Measurements from ENCODE around the gene GRK5. TPM values are rescaled to one million over a fixed set of nuclear protein-coding genes. Genes with fewer than 3 reads are reported as not detected.
A peak's percentile ranks its signal among the peaks of the same experiment; 100 is the strongest.

Gene GRK5
- total RNA-seq, 1 experiment from 2014 or later: 0.82 TPM

GRCh38 chr10:119447823-119448546, 240.6 kb downstream of the GRK5 start:
- DNase-seq (ENCODE audit: unreplicated experiment): peak; percentile 14
- intact Hi-C loops (cut with micrococcal nuclease): no loop called here
- ChIA-PET POLR2A (no interaction called here), CTCF (interaction anchor here (0.6 to 2.3 kb wide), 4 partner anchors 25 to 249 kb away, joined by 4 to 6 read pairs (median 5); no protein-coding TSS in a partner anchor)
- H3K4me3 Mint-ChIP-seq (ENCODE audit: unreplicated experiment): no peak overlapping the region
- H3K36me3 Mint-ChIP-seq (ENCODE audit: insufficient read depth, unreplicated experiment): no peaks in the 10 kb centered on the region
- peak overlapping the region; percentile 27 for H3K27ac Mint-ChIP-seq (ENCODE audit: low read depth, unreplicated experiment)
- BruUV-seq (replicated peaks): no TSS peak
- H3K4me1 Mint-ChIP-seq (ENCODE audit: insufficient read depth, unreplicated experiment): peaks cover 11% of the 10 kb centered on the region
- no peaks in the 10 kb centered on the region for H3K27me3 Mint-ChIP-seq (ENCODE audit: insufficient read depth, unreplicated experiment)
- no peaks in the 10 kb centered on the region for H3K9me3 Mint-ChIP-seq (ENCODE audit: unreplicated experiment)
- no peak for TF ChIP-seq CTCF (IDR thresholded peaks at IDR 0.05; ENCODE audit: unreplicated experiment)

- H3K9me3 Mint-ChIP-seq (ENCODE audit: unreplicated experiment): no peaks in the 10 kb centered on the region
- POLR2A ChIA-PET: interaction anchor here (1.2 kb wide), 1 partner anchor 246 kb away, joined by 5 read pairs; no protein-coding TSS in a partner anchor
- BruUV-seq (replicated peaks): no TSS peak
- H3K27me3 Mint-ChIP-seq (ENCODE audit: insufficient read depth, unreplicated experiment): no peaks in the 10 kb centered on the region
- intact Hi-C loops (cut with micrococcal nuclease): no loop called here
- no peak overlapping the region for H3K4me3 Mint-ChIP-seq (ENCODE audit: unreplicated experiment)
- no peak for TF ChIP-seq CTCF (IDR thresholded peaks at IDR 0.05; ENCODE audit: unreplicated experiment)
- CTCF ChIA-PET: interaction anchor here (0.6 to 2.3 kb wide), 6 partner anchors 24 to 410 kb away, joined by 3 to 6 read pairs (median 4); no protein-coding TSS in a partner anchor
- DNase-seq (ENCODE audit: unreplicated experiment): no peak
- no peaks in the 10 kb centered on the region for H3K36me3 Mint-ChIP-seq (ENCODE audit: insufficient read depth, unreplicated experiment)
- peak overlapping the region; percentile 78 for H3K27ac Mint-ChIP-seq (ENCODE audit: low read depth, unreplicated experiment)
- H3K4me1 Mint-ChIP-seq (ENCODE audit: insufficient read depth, unreplicated experiment): peaks cover 11% of the 10 kb centered on the region
These were observed 241.5 kb downstream of the GRK5 start for GRCh38 chr10:119448628-119449584.

DNA sequence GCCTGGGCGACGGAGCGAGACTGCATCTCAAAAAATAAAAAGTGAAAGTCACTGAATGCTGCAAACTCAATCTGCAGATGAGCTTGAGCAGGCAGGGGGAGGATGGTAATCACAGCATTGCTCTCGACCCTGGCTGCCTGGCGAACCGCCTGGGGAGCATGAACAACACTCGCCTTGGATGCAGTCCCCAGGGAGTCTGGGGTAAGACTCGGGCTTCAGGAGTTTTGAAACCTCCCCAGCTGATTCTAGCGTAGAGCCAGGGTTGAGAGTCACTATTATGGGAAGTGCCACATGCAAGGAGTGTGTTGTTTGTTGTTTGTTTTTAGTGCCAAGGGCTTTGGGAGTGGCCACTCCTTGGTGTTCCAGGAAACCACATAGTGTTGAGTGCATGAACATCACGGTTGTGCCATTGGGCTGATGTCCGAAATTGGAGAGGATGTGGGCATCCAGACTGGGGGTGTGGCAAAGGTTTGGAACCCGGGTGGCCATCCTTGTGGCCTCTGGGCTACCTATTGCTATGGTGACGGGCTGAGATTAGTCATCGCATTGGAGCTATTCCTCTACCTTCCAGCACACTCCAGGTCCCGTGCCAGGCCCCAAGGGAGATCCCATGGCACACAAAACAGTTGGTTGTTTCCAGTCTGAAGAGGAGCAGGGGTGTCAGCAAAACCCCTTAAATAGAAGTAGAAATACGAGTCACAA, 242.5 kb downstream of the GRK5 start:
- Mint-ChIP-seq H3K36me3 (ENCODE audit: insufficient read depth, unreplicated experiment) (no peaks in the 10 kb centered on the region), H3K4me3 (ENCODE audit: unreplicated experiment) (peak overlapping the region; percentile 17), H3K9me3 (ENCODE audit: unreplicated experiment) (no peaks in the 10 kb centered on the region), H3K27me3 (ENCODE audit: insufficient read depth, unreplicated experiment) (no peaks in the 10 kb centered on the region), H3K27ac (ENCODE audit: low read depth, unreplicated experiment) (peak overlapping the region; percentile 78), H3K4me1 (ENCODE audit: insufficient read depth, unreplicated experiment) (peaks cover 11% of the 10 kb centered on the region)
- TF ChIP-seq CTCF (IDR thresholded peaks at IDR 0.05; ENCODE audit: unreplicated experiment): no peak
- intact Hi-C loops (cut with micrococcal nuclease): no loop called here
- ChIA-PET CTCF (interaction anchor here (0.7 to 2.3 kb wide), 3 partner anchors 33 to 409 kb away, joined by 3 to 6 read pairs (median 3); no protein-coding TSS in a partner anchor), POLR2A (interaction anchor here (1.2 kb wide), 1 partner anchor 247 kb away, joined by 5 read pairs; no protein-coding TSS in a partner anchor)
- BruUV-seq (replicated peaks): no TSS peak
- DNase-seq (ENCODE audit: unreplicated experiment): peak; percentile 92
